Skin epidermis (tissue), 12 donors: ENCODE data around the gene CASTOR1.

Experiments used
- H3K27ac ChIP-seq, 21 experiments: fragments of 200-600 bp; sonication (generic) in 11 of 21; one replicate each; pipeline ENCODE4 v1.5.0; 2020; ENCODE audit warnings: mild to moderate bottlenecking in 3 of 21, inconsistent platforms in 2 of 21, moderate library complexity in 2 of 21
- H3K4me3 ChIP-seq, 7 experiments: fragments of 200-600 bp; sonication (generic) in 2 of 7; one replicate each; pipeline ENCODE4 v1.5.0; 2020; ENCODE audit warnings: inconsistent platforms in 2 of 7, mild to moderate bottlenecking in 2 of 7, moderate library complexity in 1 of 7

The CASTOR1 gene

DNA sequence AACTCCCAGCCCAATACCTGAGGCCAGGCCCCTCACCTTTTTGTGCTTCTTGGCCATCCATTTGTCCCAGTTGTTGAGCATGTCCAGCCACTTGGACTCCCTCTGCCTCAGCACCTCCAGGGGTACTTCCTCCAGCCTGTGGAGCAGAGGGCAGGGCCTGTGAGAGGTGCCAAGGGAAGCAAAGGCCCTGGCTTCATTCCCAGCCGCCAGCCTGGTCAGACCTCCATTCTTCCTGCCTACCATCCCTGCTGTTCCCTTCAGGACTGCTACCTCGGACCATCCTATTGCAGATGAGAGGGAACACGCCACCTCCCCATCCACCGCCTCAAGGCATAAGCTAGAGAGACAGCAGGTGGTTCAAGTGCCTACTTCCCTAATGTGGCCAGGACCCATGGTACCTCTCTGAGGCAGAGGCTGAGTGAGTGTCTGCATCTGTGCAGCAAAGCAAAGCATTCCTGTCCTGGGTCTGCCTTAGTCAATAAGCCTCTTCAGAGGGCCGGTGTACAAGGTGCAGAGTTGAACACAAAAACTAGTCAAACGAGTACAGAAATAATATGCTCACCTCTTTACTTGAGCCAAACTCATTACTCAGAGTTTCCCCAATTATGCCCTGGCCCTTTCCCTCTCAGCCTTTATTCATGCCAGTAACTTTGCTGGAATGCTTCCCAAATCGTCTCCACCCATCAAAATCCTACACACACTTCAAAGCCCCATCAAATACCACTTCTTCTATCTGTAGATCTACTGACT, 15.4 kb upstream of the CASTOR1 start:
- peak overlapping the region in 20 of 21 experiments; percentile 70 to 97 (median 86) for H3K27ac ChIP-seq
- H3K4me3 ChIP-seq: no peak overlapping the region

DNA sequence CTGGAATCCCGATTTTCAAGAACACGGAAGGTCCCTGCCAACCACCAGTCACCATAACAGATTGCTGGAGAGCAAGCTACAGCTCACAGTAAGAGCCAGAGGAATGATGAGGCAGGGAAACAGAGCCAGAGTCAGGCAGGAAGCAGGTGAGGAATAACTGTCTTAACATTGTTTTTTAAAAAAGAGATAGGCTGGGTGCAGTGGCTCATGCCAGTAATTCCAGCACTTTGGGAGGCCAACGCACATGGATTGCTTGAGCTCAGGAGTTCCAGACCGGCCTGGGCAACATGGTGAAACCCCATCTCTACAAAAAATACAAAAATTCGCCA, 13.5 kb upstream of the CASTOR1 start:
- Histone ChIP-seq H3K4me3 (no peak overlapping the region), H3K27ac (peak overlapping the region in 20 of 21 experiments; percentile 42 to 97 (median 86))

DNA sequence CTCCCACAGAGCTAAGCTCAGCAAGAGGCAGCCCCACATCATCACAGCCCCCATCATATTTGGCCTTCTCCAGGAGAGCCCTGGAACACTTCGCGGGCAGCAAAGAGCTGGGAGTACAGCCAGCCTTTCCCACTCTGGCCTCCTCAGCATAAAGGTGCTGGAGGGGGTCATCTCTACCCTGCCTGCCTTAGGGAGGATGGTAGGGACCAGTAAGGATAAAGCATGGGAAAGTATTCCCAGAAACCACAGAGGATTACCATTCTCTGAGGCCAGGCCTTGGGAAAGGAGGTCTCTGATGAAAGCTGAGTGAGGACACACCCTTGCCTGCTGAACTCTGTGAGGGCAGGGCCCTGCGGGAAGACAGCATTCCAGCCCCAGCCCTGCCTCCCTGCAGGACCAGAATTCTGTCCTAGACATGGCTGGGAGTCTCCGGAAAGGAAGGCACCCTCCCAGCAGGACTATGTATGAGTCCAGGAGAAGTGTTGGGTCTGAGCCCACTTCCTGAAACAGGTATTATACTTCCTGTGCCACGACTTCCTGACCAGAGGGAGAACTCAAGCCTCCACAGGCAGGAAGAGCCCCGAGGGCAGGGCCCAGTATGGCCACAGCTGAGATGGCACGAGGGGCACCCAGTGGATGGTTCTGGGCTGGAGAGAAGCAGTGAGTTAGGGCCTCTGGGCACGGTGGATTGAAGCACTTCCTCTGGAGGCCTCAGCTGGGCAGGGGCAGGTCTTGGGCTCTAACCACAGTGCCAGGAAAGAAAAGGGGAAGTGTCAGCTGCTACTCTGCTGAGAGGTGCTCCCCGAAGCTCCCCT, 12.9 kb upstream of the CASTOR1 start:
- Histone ChIP-seq H3K27ac (peak overlapping the region in 20 of 21 experiments; percentile 42 to 97 (median 86)), H3K4me3 (no peak overlapping the region)

DNA sequence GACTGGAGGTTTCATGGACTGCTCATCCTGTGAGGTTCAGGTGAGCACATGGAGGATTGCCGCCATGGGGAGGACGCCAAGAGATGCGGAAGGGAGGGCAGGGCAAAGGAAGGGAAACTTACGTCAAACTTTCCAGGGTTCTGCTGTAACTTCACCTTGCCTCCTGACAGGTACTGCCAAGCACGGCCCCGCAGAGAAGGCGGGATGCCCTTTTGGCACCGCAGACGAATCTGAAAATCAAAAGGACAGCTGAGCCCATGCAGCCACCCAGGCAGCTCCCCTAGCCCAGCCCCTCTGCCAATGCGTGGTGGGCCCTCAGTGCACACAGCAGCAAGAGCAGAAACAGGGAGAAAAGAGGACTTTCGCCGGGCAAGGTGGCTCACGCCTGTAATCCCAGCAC, 10.0 kb upstream of the CASTOR1 start:
- H3K27ac ChIP-seq: peak overlapping the region in 9 of 21 experiments; percentile 15 to 71 (median 49)
- no peak overlapping the region for H3K4me3 ChIP-seq

DNA sequence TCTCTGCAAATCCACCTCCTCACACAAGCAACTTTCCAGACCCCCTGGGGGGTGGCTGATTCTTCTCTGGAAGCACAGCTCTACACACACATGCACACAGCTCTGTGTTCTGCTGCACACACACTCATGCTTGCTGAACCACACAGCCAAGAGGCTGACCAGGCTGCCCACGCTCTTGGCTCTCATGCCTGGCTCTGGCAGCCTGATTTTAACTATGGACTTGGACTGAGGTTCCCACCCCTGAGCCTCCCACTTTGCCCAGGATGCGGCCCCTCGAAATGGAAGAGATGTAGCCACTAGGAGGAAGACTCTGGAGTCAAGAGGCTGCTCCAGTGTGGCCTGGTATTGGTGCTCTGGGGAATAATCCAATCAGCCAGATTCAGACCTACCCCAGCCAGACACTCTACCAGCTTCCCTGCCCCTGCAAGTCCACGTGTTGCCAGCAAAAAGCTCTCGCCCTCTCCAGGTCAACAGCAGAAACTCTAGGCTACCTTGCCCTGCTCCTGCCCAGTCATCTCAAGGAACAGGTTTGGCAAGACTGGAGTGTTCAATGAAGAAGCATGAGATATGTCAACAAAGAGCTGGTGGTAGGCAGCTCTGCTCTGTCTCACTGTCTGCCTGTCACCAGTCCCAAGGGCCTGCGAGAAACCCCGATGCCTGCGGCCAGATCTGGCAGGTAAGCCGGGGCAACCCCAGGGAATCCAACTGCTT, 8.8 kb upstream of the CASTOR1 start:
- H3K27ac ChIP-seq: peak overlapping the region in 10 of 21 experiments; percentile 23 to 71 (median 52)
- no peak overlapping the region for H3K4me3 ChIP-seq

DNA sequence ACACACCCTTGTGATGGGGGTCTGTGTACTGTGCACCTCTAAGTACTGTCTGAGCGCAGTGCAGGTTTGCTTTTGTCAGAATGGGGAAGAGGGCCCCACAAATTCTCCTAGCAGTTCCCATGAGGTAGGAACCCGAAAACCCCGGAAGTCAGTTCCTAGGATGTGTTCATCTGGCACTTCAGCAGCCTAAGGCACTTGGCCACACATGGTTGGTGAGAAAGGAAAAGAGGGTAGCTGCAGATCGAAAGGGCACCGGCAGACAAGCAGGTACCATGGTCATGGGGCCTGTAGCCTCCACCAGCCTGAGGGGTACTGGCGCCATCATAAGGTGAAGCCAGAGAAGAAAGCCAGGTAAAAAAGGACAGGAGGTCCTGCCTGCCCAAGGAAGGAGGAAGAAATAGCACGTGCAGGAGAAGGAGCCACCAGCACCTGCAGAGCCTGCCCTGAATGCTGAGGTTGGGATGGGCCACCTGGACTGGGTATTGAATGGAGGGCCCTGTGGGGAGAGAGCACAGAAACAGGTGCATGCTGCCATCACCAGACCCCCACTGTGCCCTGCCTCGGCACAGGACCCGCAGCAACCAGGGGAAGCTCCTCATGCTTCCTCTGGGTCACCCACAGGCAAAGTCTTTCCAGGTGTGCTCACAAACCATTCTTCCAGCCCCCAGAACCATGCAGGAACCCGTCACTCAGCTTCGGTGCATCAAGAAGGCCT, 8.1 kb upstream of the CASTOR1 start:
- Histone ChIP-seq H3K4me3 (no peak overlapping the region), H3K27ac (peak overlapping the region in 7 of 21 experiments; percentile 6 to 56 (median 35))

DNA sequence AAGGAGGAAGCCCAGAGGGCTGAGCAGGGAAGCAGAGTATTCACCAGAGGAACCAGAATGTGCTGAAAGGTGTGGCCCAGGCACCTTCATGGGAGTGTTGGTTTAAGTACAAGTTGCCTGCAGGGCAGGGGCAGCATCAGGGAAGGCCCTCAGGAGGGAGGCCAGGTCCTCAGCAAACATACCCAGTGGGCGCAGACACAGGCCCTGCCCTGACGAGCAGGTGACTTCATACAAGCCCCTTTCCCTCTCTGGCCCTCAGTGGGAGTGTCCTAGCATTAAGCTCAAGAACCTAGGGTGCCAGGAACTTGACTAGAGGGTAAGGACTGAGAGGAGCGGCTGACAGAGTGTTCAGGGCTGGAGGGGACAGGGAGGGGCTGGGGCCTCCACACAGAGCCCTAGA, 7.5 kb upstream of the CASTOR1 start:
- Histone ChIP-seq H3K27ac (peak overlapping the region in 6 of 21 experiments; percentile 6 to 52 (median 34)), H3K4me3 (no peak overlapping the region)

DNA sequence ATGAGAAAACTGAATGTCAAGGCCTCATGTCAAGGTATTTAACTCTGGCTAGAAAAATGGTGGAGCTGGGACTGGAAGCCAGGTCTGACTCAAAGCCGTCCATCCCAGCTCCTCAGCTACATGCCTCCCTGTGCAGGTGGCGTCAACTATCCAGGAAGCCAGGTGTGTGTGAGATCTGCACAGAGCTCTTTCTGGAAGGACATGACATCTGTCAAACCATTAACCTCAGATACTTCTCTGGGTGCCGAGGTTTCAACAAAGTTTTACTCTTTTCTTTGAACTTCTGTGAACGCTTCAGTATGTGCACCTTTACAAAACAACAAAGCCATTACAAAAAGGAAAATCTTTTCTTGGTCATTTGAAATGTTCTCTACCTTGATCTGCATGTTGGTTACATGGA, 7.0 kb upstream of the CASTOR1 start:
- peak overlapping the region in 3 of 21 experiments; percentile 17 to 56 (median 34) for H3K27ac ChIP-seq

DNA sequence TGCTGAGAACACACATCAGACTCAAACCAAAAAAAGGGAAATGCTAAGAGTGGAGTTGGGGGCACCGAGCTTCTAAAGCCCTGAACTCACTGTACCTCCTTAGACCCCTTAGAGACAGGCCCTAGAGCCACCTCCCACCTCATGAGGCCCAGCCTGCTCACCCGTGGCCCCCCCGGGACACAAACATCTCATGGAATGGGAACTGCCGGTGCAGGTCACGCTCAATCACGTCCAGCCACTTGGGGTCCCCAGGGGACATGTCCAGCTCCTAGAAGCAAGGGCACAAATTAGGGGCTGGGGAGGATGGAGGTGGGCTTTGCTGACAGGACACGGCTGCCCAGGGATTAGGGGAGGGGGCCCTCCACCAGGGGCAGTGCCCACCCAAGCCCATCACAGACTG, 6.3 kb upstream of the CASTOR1 start:
- Histone ChIP-seq H3K27ac (peak overlapping the region in 3 of 21 experiments; percentile 5 to 56 (median 17)), H3K4me3 (no peak overlapping the region)

More for the DNA sequence above, 7.0 kb upstream of the CASTOR1 start:
- no peak overlapping the region for H3K4me3 ChIP-seq

DNA sequence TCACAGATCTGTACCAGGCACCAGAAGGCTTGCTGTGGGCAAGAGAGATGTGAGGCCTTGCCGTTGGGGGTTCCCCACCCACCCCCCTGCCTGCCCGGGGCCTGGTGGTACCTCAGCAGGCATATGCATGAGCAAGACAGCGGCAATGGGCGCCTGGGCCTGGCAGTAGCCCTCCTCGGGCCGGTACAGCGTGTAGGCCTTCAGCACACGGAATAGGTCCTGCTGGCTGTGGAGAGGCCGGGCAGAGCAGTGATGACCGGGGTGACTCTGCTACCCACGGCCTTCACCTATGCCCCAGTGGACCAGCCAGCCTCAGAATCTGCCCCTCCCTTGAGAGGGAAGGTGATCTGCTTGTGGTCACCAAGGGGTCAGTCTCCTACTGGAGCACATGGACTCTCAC, 5.5 kb upstream of the CASTOR1 start:
- Histone ChIP-seq H3K27ac (peak overlapping the region in 1 of 21 experiments; percentile 4), H3K4me3 (no peak overlapping the region)

DNA sequence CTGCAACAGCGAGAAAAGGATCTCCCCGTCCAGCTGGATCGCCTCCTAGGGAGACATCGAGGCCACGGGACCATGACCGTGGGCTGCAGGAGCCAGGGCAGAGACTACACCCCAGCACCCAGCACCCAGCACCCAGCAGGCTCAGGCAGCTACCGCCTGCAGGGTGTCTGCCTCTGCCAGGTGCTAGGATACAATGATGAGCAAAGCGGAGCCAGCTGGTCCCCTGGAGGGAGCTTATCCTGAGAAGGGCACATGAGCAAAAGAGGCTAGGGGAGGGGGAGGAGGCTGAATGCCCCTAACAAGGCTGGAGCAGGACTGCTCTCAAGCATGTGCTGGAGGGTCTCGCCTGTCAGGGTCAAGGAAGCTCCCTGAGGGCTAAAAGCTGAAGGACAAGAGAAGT, 4.8 kb upstream of the CASTOR1 start:
- Histone ChIP-seq H3K27ac (peak overlapping the region in 3 of 21 experiments; percentile 4 to 17 (median 16)), H3K4me3 (no peak overlapping the region)

DNA sequence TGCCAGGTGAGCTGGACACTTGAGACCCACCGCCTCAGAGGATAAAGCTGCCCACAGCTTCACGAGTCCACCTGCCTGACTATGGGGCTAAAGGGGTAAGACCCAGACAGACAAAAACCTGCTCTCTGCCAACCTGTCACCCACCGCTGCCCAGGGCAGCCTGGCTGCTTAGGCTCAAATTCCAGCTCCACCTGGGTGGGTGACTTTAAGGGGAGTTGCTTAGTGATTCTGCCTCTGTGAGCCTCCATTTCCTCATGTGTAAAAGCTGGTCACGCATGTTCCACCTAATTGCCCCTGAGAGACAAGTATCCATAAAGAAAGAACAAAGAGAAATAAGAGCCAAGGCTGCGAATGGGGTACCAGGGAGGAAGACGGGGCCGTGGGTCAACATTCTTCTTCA, 3.7 kb upstream of the CASTOR1 start:
- peak overlapping the region in 2 of 21 experiments; percentile 83 to 90 for H3K27ac ChIP-seq
- H3K4me3 ChIP-seq: no peak overlapping the region

DNA sequence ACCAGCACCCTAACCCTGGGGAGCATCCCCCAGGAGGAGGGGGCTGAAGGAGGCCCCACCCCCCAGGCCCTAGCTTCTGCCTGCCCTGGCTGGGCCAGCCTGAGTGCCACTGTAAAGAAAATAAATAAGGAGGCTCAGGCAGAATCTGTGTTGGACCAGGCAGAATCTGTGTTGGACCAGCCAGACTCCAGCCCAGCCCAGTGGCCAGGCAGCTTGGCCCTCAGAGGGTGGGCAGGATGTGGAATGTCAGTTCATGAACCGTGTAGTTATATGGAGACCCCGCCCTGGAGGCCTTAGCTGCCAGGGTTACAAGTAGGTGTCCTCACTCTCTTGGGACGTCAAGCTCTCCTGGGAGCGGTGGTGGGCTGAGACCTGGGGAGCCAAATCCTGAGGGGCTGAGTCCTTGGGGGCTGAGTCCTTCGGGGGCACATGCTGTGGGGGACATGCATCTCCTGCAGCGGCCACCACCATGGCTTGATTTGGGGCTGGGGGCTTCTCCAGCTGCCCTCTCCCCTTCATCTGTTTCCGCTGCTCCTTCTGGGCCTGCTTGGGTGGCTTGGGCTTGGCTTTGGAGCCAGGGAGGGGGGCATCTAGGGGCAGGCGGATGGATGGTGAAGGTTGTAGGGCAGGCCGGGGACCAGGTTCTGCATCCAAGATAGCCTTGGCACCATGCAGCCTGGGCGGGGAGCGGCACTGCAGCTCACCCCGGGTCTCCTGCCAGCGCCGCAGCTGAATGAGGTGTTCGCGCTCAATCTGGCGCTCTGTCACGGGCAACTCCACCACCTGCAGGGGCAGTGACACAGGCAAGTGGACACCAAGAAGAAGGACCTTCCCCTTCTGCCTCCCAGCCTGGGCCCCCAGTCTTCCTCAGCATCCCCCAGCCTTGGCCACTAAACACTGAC, 3.0 kb upstream of the CASTOR1 start:
- Histone ChIP-seq H3K27ac (peak overlapping the region in 17 of 21 experiments; percentile 13 to 94 (median 84)), H3K4me3 (no peak overlapping the region)

DNA sequence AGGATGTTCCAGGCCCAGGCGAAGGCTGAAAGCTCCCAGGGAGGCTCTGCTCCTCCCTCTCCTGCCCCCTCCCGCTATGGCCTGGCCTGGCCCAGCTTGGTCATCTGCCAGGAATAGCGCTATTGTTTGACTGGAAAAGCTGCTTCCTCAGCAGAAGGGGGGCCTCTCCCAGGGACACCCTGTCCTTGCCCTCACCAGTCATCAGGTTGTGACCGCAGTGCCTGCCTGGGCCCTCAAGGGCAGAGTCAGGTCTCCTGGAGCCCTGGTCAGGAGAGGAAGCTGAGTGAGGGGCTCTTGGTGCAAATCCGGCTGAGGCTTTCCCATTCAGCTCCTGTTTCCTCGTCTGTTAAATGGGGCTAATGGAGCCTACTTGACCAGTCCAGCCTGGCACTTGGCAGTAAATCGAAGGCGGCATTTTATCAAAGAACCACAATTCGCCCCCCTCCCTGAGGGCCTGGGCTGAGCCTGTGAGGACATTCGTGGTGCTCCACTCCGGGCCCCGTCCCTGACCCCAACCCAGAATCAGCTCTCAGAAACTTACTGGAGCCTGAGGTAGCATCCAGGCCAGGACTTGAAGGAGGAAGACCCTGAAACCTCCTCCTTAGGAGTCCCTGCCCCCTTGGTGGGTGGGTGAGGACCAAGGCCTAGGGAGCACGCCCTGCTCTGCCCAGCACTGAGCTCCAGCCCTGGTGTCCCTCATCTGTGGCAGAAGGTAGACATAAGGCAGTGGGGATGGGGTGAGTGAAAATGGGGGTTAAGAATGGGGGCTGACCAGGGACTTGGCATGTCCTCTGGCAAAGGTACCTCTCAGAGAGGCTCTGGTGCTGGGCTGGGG, 2.0 kb upstream of the CASTOR1 start:
- peak overlapping the region; percentile 13 to 94 (median 84) for H3K27ac ChIP-seq
- no peak overlapping the region for H3K4me3 ChIP-seq

DNA sequence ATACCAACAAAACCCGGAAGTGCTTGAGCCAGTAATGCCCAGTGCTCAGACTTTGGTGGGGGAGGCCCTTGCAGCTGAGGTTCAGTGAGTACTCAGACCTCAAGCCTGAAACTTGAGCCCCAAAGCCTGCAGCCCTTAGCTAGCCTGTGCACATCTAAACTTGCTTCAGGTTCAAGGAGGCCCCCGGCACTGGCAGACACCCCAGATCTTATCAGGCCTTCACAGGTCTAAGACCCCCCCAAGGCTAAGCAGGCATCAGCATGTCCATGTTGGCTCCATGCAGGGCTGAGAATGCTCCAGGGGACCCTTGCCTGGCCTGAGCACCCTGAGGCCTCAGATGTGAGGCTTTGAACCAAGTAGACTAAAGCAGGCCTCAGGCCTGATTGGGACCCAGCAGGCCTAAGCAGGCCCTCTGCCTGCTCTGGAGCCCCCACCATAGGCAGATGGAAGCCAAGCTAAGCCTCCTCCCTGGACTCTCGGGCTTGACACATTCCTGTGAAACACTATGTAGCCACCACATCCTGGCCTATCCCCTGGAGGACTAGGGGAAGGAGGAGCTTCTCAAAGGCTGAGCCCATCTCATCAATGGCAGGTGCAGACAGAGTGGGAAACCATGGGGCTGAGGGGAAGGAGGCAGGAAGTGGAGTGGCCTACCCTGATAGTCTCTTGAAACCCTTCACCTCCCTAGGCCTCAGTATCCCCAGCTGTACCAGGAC, 1.2 kb upstream of the CASTOR1 start:
- peak overlapping the region in 20 of 21 experiments; percentile 22 to 94 (median 84) for H3K27ac ChIP-seq
- H3K4me3 ChIP-seq: peak overlapping the region in 1 of 7 experiments; percentile 86

DNA sequence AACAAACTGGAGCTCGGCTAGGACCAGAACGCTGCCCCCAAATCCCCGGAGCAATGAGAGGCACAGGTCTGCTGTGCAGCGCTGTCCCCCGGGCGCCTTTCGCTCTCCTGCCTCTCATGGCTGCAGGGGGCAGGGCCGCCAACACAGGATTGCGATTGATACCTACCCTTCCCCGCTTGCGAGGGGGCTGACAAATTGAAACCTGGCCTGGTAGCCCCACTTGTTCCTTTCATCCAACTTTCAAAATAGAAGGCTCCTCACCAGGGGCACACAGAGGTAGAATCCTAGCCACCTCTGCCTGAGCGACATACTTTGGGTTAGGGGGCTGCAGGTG, 642 bp upstream of the CASTOR1 start:
- Histone ChIP-seq H3K4me3 (peak overlapping the region; percentile 44 to 86 (median 74)), H3K27ac (peak overlapping the region in 20 of 21 experiments; percentile 22 to 94 (median 84))
